HEK293T (cell line): ENCODE data around the gene TTLL9.

Experiments
- CTCF ChIA-PET: fragments of 350-600 bp; formaldehyde crosslinking; extraction: SDS; loops from one replicate; lab custom pipeline; 2021; ENCODE audit warnings: antibody characterized with exemption, inconsistent platforms; lab: Yijun Ruan, JAX
- POLR2A ChIA-PET: fragments of 350-600 bp; formaldehyde crosslinking; extraction: SDS; loops from one replicate; lab custom pipeline; 2020; ENCODE audit warnings: antibody characterized with exemption, inconsistent platforms; lab: Yijun Ruan, JAX
- DNase-seq: peaks from one replicate; pipeline ENCODE4 v3.0.0; 2012; ENCODE audit warnings: mixed read lengths; ENCODE audit errors: extremely low spot score
- ARNT ChIP-seq: fragments of 450-650 bp; IDR thresholded peaks from 2 replicates; pipeline ENCODE4 v1.6.1; 2017; ENCODE audit warnings: mild to moderate bottlenecking
- BHLHE40 ChIP-seq: fragments of 450-650 bp; IDR thresholded peaks from 2 replicates; pipeline ENCODE4 v1.6.1; 2016; ENCODE audit warnings: mild to moderate bottlenecking, moderate library complexity, borderline replicate concordance
- CTBP1 ChIP-seq: fragments of 450-650 bp; IDR thresholded peaks from 2 replicates; pipeline ENCODE4 v1.6.1; 2016; ENCODE audit warnings: borderline replicate concordance
- ELF4 ChIP-seq: fragments of 450-650 bp; IDR thresholded peaks from 2 replicates; pipeline ENCODE4 v1.6.1; 2017; ENCODE audit warnings: antibody characterized with exemption
- FOXA1 ChIP-seq: fragments of 450-650 bp; IDR thresholded peaks from 2 replicates; pipeline ENCODE4 v1.6.1; 2016; ENCODE audit warnings: mild to moderate bottlenecking
- FOXK2 ChIP-seq: fragments of 450-650 bp; IDR thresholded peaks from 2 replicates; pipeline ENCODE4 v1.6.1; 2016; ENCODE audit warnings: mild to moderate bottlenecking
- FOXM1 ChIP-seq: fragments of 450-650 bp; IDR thresholded peaks from 2 replicates; pipeline ENCODE4 v1.6.1; 2017; ENCODE audit warnings: mild to moderate bottlenecking, borderline replicate concordance
- HDGF ChIP-seq: fragments of 450-650 bp; IDR thresholded peaks from 2 replicates; pipeline ENCODE4 v1.6.1; 2017; ENCODE audit warnings: antibody characterized with exemption, borderline replicate concordance
- L3MBTL2 ChIP-seq: fragments of 450-650 bp; conservative IDR thresholded peaks from 2 replicates; pipeline ENCODE4 v1.6.1; 2016; ENCODE audit warnings: mild to moderate bottlenecking
- LEF1 ChIP-seq: fragments of 450-650 bp; IDR thresholded peaks from 2 replicates; pipeline ENCODE4 v1.6.1; 2017; ENCODE audit warnings: mild to moderate bottlenecking, borderline replicate concordance
- NFRKB ChIP-seq: fragments of 450-650 bp; IDR thresholded peaks from 2 replicates; pipeline ENCODE4 v1.6.1; 2016; ENCODE audit warnings: mild to moderate bottlenecking, moderate library complexity
- PKNOX1 ChIP-seq: fragments of 450-650 bp; IDR thresholded peaks from 2 replicates; pipeline ENCODE4 v1.6.1; 2016
- SP1 ChIP-seq: fragments of 450-650 bp; IDR thresholded peaks from 2 replicates; pipeline ENCODE4 v1.6.1; 2017
- SUZ12 ChIP-seq: fragments of 450-650 bp; IDR thresholded peaks from 2 replicates; pipeline ENCODE4 v1.6.1; 2016; ENCODE audit warnings: mild to moderate bottlenecking
- TARDBP ChIP-seq: fragments of 450-650 bp; IDR thresholded peaks from 2 replicates; pipeline ENCODE4 v1.6.1; 2016
- ZNF384 ChIP-seq: fragments of 450-650 bp; IDR thresholded peaks from 2 replicates; pipeline ENCODE4 v1.6.1; 2016

Gene TTLL9

GRCh38 chr20:31844737-31845299 lies 25.6 kb upstream of the TTLL9 start:
- POLR2A ChIA-PET = no interaction called here
- TF ChIP-seq ARNT = no peak
- no peak for TF ChIP-seq NFRKB
- no peak for TF ChIP-seq ZNF384
- TF ChIP-seq CTBP1 = no peak
- TF ChIP-seq PKNOX1 = no peak
- no peak for DNase-seq
- CTCF ChIA-PET = no interaction called here

DNA sequence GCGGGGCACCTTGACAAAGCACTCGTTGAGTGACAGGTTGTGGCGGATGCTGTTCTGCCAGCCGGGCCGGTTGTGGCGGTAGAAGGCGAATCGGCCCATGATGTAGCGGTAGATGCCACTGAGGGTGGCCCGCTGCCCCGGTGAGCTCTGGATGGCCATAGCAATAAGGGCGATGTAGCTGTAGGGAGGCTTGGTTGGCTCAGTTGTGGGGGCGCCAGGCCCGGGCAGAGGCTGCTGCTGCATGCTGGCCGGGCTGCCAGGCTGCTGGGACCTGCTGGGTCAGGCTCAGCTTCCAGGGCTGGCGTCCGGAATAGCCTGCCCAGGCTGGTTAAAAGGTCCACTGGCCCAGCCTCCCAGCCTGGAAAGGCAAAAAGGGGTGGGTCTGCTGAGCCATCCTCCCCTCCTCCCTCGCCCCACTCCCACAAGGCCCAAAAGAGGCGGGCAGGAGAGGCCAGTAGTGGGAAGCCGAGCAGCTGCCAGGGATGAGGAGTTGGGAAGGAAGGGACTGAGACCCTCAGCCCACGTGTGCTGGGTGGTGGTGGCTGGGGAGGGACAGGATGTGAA lies 25.1 kb upstream of the TTLL9 start, which contains the start of gene FOXS1:
TSS of gene FOXS1 (minus strand) at position 305 of the 564 bp plus-strand sequence. CDS start at position 243, 62 bp downstream.
- TF ChIP-seq SUZ12 (no peak), ZNF384 (no peak), HDGF (no peak)
- ChIA-PET POLR2A (no interaction called here), CTCF (no interaction called here)
- DNase-seq = no peak

GRCh38 chr20:31846793-31847138 lies 23.7 kb upstream of the TTLL9 start:
- POLR2A ChIA-PET = interaction anchor here (1.1 kb wide), 1 partner anchor 105 kb away, joined by 3 read pairs; the partner anchor contains the start of gene PDRG1
- DNase-seq = no peak
- CTCF ChIA-PET = interaction anchor here (0.6 to 1.6 kb wide), 14 partner anchors 8 to 270 kb away, joined by 3 to 6 read pairs (median 3); partner anchors contain the start of gene PDRG1
- TF ChIP-seq SUZ12 (no peak), NFRKB (no peak)

GRCh38 chr20:31848088-31848999 lies 22.1 kb upstream of the TTLL9 start:
- no peak for DNase-seq
- ChIA-PET POLR2A (no interaction called here), CTCF (no interaction called here)
- TF ChIP-seq PKNOX1 (no peak), LEF1 (no peak), FOXK2 (no peak)

DNA sequence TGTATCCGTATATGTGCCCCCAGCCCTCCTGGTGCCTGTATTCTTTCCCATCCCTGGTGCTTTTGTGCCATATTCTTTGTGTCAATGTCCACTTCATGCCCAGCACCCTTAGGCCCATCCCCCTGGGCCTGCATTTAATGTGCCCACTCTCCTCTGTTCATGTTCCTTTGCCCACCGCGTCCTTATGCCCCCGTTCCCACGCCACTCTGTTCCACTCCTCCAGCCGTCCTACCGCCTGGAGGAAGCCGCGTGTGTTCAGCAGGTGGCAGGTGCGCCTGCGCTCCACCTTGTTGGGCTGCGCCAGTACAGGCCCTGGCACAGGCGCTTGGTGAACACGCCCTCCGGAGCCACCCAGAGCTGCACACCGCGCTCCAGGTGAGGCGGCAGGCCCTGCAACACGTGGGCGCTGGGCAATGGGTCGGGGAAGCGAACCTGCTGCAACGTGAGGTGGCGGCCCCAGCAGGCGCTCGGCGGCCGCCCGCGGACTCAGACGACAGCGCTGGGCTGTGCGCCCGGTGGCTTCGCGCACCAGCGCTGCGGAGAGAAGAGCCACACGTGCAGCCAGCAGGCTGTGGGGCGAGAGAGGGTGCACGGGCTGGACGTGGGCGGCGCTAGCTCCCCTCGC lies 21.0 kb upstream of the TTLL9 start:
- POLR2A ChIA-PET = interaction anchor here (1.0 kb wide), 1 partner anchor 102 kb away, joined by 3 read pairs; the partner anchor contains the start of gene PDRG1
- DNase-seq = no peak

DNA sequence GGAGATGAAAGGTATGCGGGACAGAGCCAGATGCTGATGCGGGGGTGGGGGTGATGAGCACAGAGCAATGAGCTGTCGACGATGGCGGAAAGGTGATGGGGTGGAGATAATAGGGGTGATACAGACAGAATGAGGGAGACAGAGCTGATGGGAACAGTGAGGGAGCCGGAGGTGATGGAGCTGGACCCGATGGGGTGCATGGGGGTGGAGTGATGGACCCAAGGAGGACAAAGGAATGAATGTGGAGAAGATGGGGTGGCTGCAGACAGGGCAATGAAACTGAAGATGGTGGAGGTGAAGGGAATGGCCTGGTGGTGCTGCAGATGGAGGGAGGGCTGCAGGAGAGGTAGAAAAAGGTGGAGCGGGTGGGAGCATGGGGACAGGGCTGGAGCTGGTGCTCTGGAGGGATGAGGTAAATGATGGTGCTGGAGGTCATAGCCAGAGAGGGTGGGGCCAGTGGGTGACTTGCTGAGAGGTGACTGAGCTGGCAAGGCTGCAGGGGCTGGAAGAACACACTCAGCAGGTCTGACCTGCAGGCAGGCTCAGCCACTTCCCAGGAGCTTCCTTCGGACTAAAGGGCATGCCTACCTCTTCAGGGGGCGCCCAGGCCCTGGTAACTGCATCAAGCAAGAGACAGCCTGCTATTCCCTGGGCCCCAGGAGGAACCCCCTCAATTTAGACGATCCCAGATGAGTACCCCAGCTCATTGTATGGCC lies 19.0 kb upstream of the TTLL9 start:
- ChIA-PET CTCF (interaction anchor here (0.8 to 3.3 kb wide), 6 partner anchors 101 to 240 kb away, joined by 3 to 22 read pairs (median 5); partner anchors contain the start of gene PDRG1), POLR2A (interaction anchor here (1.1 kb wide), 1 partner anchor 13 kb away, joined by 3 read pairs; no protein-coding TSS in a partner anchor)
- TF ChIP-seq BHLHE40 (no peak), ELF4 (no peak), LEF1 (no peak), SUZ12 (no peak), FOXA1 (no peak), TARDBP (no peak), CTBP1 (no peak), ZNF384 (no peak), HDGF (no peak), NFRKB (no peak), FOXM1 (no peak), FOXK2 (no peak), SP1 (no peak), PKNOX1 (no peak), L3MBTL2 (no peak)
- no peak for DNase-seq

More for the DNA sequence above, 21.0 kb upstream of the TTLL9 start:
- TF ChIP-seq TARDBP (no peak), ZNF384 (no peak)
- CTCF ChIA-PET = interaction anchor here (1.4 kb wide), 1 partner anchor 108 kb away, joined by 3 read pairs; no protein-coding TSS in a partner anchor
